Measurements from ENCODE around the gene SRL. TPM values are rescaled to one million over a fixed set of nuclear protein-coding genes. Genes with fewer than 3 reads are reported as not detected.

Gene SRL
- total RNA-seq, 1 donor from 2014 or later, result not detected

DNA sequence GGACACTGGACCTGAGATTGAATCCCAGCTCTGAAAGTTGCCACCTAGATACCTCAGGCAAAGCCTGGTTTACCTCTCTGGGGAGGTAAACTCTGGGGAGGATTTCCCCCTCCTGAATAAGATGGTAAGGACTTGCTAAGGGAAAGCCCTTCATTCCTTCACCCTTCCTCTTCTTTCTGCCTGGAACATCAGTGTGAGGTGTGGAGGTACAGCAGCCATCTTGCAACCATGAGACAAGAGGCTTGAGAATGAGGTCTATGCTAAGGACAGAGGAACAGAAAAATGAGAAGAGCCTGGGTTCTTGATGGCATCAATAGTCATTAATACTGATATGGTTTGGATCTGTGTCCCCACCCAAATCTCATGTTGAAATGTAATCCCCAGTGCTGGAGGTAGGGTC, 101.9 kb downstream of the SRL start:
- H3K27ac Mint-ChIP-seq (ENCODE audit: unreplicated experiment), result peak overlapping the region; percentile 74
- peaks cover 6% of the 10 kb centered on the region for H3K27me3 Mint-ChIP-seq (ENCODE audit: unreplicated experiment)
- H3K4me3 Mint-ChIP-seq (ENCODE audit: unreplicated experiment), result no peak overlapping the region
- peaks cover 10% of the 10 kb centered on the region for H3K4me1 Mint-ChIP-seq (ENCODE audit: unreplicated experiment)
- no peaks in the 10 kb centered on the region for H3K9me3 Mint-ChIP-seq (ENCODE audit: unreplicated experiment)
- no peaks in the 10 kb centered on the region for H3K36me3 Mint-ChIP-seq (ENCODE audit: unreplicated experiment)
- TF ChIP-seq, protein P1, sequence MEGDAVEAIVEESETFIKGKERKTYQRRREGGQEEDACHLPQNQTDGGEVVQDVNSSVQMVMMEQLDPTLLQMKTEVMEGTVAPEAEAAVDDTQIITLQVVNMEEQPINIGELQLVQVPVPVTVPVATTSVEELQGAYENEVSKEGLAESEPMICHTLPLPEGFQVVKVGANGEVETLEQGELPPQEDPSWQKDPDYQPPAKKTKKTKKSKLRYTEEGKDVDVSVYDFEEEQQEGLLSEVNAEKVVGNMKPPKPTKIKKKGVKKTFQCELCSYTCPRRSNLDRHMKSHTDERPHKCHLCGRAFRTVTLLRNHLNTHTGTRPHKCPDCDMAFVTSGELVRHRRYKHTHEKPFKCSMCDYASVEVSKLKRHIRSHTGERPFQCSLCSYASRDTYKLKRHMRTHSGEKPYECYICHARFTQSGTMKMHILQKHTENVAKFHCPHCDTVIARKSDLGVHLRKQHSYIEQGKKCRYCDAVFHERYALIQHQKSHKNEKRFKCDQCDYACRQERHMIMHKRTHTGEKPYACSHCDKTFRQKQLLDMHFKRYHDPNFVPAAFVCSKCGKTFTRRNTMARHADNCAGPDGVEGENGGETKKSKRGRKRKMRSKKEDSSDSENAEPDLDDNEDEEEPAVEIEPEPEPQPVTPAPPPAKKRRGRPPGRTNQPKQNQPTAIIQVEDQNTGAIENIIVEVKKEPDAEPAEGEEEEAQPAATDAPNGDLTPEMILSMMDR (IDR thresholded peaks at IDR 0.05), result no peak
- no peak for DNase-seq (ENCODE audit: extremely low spot score, unreplicated experiment)

Other genes starting within 250 kb of the SRL start
- 25.3 and 26.9 TPM in 2 replicates for gene ADCY9, start 125.6 kb downstream of the SRL start, total RNA-seq
- 8.0 and 10.8 TPM in 2 replicates for gene TFAP4, start 30.9 kb upstream of the SRL start, total RNA-seq
- 58.6 and 59.9 TPM in 2 replicates for gene GLIS2, start 74.0 kb upstream of the SRL start, total RNA-seq
- 21.0 and 23.7 TPM in 2 replicates for gene PAM16, start 109.2 kb upstream of the SRL start, total RNA-seq
- gene VASN, start 129.8 kb upstream of the SRL start, total RNA-seq, result 62.7 and 63.1 TPM in 2 replicates
- 35.5 and 40.1 TPM in 2 replicates for gene CORO7, start 174.5 kb upstream of the SRL start, total RNA-seq
- 31.1 and 33.7 TPM in 2 replicates for gene DNAJA3, start 183.8 kb upstream of the SRL start, total RNA-seq
- 55.0 and 61.4 TPM in 2 replicates for gene NMRAL1, start 232.5 kb upstream of the SRL start, total RNA-seq
- 47.2 and 47.3 TPM in 2 replicates for gene HMOX2, start 234.3 kb upstream of the SRL start, total RNA-seq